HG02763 (cell line): Measurements from ENCODE around the gene FGFR4.
A peak's percentile ranks its signal among the peaks of the same experiment; 100 is the strongest.
"Not testable (repeated sequence)": the region's sequence is repeated elsewhere in the genome, so short reads cannot be mapped to it uniquely, and the experiment has no call there.

ENCODE experiments used
- ATAC-seq: cut with Tn5 transposase; IDR thresholded peaks from one replicate; pipeline ENCODE4 v1.9.1; 2021; ENCODE audit warnings: mild to moderate bottlenecking, moderate library complexity; ENCODE audit not compliant: unreplicated experiment

The FGFR4 gene

DNA sequence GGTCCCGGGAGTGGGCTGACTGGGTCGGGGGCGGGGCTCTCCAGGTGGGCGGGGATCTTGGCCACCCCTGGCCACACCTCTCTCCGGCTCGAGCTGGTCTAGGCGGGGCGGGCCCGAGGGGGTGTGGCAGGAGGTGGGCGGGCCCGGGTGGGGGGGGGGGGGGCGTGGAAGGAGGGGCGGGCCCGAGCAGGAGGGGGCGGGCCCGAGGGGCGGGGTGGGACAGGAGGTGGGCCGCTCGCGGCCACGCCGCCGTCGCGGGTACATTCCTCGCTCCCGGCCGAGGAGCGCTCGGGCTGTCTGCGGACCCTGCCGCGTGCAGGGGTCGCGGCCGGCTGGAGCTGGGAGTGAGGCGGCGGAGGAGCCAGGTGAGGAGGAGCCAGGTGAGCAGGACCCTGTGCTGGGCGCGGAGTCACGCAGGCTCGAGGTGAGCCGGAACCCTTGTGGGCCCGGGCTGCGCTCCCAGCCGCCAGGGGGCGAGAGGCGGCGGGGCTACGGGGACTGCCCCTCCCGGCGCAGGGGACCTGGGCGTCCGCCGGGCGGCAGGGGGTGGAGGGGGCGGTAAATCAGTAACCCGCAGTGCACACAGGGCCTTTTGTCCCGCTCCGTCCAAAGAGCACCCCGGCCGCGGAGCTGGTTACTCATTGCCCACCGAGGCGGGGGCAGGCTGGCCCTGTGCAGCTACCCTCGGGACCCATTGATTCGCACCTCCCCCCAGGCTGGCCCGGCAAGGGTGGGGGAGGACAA is at the start of gene FGFR4:
TSS of gene FGFR4 (plus strand) at position 262 of the 744 bp plus-strand sequence. CDS start 2,688 bp downstream, outside the sequence.
- peak; percentile 61 for ATAC-seq

DNA sequence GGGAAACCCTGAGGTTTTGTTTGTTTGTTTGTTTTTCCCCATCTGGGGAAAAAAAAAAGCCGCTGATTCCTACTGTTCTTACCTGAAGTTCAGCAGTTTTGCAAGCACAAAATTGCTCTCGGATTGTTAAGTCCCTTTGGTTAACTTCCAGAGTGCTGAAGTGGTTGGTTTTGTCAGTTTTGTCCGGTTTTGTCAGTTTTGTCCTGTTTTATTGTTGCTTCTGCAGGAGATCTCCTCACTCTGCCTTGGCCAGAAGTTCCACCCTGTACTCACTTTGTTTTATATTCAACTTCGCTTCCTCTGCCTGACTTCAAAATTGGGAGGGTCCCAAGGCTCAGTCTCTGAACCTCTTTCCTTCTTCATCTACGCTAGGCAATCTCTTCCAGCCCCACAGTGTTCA is 49.8 kb upstream of the FGFR4 start:
- no peak for ATAC-seq

DNA sequence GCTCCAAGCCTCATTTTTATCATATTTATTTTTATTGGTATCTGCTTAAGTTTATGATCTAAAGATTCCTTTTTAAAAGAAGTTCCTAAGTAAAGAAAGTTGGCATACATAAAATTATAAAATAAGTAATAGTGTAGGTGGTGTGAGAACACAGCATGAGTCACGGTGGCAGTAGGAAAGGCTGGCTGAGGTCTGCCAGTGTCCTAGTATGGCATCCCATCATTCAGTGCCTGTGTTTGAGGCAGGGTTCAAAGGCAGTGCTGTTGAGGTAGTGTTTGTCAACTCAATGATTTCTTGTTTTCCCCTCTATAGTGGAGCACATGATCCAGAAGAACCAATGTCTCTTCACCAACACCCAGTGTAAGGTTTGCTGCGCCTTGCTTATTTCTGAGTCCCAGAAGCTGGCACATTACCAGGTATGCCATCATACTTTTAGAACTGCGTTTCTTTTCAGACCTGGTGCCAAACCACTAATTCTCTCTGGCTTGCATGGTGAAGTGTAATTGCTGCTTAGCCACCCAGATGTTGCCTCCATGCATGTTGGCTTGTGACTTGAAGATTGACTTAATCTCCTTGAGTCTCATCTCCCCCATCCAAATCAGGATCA is 45.8 kb upstream of the FGFR4 start:
- ATAC-seq, result no peak

DNA sequence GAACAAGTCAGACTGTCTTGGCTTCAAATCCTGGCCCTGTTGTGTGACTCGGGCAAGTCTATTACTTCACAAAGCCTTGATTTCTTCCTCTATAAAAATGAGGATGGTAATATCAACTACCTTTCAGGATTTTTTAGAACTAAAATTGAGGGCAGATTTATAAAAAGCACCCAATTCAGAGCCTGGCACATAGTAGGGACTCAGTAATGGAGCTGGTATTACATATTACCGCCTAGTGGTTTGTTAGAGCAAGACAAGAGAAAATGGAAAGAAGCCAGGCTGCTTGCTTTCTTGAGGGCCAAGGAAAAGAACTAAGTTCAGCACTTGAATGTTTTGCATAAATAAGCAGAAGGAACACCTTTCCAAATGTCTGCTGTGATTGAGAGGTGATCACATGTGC is 44.8 kb upstream of the FGFR4 start:
- no peak for ATAC-seq

DNA sequence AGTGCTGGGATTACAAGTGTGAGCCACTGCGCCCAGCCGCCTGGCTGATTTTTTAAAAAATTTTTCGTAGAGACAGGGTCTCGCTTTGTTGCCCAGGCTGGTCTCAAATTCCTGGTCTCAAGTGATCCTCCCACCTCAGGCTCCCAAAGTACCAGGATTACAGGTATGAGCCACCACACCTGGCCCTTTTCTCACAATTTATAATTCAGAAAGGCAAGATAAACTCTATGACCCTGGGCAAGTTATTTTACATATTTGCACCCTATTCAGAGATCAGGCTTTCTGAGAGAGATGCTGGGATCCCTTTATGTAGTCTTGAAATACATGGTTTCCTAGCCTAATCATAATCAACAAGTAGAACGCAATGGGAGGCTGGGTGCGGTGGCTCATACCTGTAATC is 43.6 kb upstream of the FGFR4 start:
- no peak for ATAC-seq

DNA sequence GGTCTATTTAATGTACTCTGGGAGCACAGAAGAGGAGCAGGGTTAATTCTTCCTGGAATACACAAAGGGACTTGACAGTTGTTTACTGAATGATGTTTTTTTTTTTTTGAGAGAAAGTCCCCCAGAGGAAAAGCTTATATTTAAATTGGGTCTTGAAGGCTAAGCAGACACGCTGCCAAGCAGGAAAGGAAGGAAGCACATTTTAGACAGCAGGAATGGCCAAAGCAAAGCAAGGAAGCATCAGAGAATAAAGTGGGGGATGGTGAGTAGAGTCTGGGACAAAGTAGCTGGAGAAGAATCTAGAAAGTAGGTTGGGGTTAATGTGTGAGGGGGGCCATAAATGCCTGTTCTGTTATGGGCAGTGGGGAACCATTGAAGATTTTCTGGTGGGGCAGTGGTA is 42.8 kb upstream of the FGFR4 start:
- ATAC-seq, result no peak

DNA sequence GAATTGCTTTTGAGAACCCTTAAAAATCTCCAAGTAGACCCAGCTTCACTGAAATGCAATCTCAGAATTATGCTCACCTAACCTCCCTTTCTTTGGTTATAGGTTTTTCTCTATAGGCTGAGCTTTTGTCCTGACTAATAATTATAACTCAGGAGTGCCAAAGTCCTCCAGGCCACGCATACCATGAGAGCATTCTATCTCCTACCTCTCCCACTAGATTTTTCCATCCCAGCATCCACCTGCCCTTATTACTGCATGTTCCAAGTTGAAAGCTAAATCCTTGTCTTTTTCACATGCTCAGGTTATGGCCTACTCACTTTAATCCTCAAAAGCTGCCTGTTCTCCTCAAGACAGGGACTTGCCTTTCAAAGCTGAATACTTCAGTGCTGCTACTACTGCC is 42.1 kb upstream of the FGFR4 start:
- ATAC-seq, result no peak

DNA sequence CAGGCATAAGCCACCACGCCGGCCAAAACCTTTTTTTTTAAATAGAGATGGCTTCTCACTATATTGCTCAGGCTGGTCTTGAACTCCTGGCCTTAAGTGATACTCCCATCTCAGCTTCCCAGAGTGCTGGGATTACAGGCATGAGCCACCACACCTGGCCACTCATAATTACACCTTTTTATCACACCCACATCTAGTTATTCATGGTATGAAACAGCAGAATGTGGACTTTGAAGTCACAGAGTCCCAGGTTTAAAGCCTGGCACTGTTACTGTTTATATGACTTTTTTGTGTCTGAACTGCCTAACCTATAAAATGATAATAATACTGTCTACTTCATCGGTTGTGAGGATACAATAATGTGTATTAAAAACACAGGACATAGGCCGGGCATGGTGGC is 41.1 kb upstream of the FGFR4 start:
- ATAC-seq, result no peak

DNA sequence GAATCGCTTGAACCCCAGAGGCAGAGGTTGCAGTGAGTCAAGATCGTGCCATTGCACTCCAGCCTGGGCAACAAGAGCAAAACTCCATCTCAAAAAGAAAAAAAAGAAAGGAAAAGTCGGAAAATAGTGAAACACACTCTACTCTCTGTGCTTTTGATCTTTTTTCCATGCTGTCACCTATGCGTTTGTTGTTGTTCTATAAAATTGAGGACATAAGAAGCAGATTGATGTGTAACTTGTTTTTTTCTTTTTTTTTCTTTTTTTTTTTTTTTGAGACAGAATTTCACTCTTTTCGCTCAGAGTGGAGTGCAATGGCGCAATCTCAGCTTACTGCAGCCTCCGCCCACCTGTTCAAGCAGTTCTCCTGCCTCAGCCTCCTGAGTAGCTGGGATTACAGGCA is 38.2 kb upstream of the FGFR4 start:
- ATAC-seq, result not testable (repeated sequence)

DNA sequence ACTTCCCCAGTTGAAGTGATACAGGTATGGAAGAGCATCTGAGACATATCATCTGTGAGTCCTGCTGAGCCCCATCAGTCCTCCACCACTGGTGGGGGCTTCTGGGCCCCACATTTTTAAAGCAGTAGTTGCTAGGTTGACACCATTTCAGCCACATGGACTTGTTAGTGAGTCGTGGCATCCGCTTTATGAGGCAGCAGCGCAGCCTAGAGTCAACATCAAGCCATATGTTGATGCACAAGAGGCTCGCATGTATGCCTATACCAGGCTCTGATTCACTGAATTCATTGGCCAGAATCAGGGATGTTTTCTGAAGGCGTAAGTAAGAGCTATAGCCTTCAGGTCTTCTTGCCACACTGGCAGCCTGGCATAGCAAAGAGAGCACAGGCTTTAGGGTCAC is 37.4 kb upstream of the FGFR4 start:
- ATAC-seq, result no peak

DNA sequence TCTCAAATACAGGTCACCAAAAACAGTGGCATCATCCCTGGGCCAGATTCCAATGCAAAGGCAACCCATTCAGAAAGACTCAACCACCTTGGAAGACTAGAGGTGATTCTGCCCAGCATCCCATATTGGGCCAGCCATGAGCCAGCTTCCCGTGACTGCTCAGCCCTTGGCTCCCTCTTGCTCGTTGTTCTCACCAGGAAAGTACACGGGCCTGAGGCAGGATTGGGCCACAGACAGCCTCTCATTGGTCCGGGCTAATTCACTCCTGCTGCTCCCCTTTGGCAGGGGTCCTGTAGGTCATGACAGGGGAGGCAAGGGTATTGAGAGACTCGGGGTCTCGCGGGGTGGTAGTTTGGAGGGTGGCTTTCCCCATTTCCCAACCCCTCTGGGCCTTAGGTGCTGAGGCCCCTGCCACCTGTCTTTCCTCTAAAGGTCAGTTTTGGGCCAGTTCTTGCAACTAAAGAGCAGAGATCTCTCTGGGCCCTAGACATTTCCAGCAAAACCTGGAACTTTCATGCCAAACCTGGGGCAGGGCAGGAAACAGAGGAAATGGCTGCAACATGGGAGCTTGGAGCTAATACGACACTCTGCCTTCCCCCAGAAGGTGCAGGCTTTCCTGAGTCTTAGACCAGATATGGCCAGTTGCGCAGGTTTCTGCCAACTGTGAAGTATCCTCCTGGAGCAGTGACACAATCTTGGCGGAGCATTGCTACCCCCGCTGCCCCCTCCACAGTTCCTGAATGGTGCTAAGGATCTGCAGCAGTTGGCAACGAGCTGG is 22.0 kb upstream of the FGFR4 start:
- no peak for ATAC-seq

DNA sequence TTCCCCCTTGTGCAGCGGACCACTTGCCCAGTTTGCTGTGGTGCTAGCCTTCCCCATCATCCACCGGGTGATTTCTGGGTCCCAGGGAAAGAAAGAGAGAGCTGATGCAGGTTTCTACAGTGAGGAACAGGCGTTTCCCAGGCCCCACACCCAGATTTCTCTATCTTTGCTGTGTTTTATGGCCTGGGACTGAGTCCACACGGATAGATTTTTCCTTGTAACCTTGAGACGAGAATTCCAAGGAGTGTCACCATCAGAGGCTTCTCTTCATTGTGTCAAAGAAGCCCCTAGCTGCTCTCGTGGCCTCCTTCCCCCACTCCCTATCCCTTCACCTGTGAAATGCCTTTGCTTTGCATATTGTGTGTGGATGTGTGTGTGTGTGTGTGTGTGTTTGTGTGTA is 21.2 kb upstream of the FGFR4 start:
- ATAC-seq, result no peak

DNA sequence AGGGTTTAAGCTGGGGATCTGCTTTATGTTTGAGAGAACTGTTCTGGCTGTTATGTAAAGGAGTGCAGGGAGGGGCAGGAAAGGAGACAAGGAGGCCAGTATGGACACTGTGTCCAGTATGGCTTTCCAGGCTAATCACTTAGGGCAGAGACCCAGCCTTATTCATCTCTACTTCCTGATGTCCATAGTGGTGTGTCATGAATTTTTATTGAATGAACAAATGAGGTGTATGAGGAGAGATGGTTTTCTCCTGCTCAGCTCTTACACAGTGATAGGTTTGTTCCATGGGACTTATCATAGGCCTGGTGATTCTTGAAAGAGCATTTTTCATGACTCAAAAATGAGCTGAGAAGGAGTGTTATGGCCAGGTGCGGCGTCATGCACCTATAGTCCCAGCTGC is 20.5 kb upstream of the FGFR4 start:
- ATAC-seq, result no peak

DNA sequence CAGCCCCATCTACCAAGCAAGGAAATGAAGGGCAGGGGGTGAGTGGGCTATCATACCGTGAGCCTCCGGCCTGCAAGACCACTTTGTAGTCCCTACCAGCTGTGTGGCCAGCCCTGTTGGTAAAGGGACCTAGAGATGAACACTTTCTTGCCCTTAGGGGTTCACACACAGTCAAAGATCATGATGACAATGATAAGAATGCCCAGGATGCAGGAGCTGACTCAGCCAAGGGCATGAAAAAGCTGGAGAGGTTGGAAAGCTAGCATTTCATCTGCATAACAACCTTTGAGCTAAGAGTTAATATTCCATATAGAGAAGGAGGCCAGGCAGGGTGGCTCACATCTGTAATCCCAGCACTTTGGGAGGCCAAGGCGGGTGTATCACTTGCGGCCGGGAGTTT is 19.2 kb upstream of the FGFR4 start:
- no peak for ATAC-seq

DNA sequence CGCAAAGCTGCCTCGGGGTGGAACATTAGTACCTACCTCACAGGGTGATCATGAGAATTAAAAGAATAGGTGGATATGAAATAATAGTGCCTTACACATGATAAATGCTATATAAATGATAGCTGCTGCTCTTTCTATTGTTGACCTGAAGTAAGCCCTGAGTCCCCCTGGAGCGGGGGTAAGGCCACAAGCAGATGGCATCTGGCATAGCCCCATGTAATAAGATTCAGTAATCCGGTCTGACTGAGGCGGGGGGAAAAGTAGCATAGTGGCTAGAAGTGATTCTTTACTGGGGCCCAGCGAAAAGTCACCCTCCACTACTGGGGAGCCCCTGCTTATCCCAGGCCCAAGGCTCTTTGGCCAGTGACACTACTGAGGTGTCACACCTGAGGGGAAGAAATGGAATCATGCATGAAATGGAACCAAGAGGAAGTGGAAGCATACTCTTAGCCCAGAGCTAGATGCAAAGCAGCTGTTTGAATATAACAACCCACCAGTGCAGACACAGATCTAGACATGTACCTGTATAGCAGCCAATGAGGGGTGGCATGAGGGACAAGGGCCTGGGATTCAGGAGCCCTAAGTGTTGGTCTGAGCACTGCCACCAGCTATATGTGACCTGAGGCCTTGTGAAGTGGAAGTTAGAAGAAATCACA is 16.1 kb upstream of the FGFR4 start:
- ATAC-seq, result no peak

DNA sequence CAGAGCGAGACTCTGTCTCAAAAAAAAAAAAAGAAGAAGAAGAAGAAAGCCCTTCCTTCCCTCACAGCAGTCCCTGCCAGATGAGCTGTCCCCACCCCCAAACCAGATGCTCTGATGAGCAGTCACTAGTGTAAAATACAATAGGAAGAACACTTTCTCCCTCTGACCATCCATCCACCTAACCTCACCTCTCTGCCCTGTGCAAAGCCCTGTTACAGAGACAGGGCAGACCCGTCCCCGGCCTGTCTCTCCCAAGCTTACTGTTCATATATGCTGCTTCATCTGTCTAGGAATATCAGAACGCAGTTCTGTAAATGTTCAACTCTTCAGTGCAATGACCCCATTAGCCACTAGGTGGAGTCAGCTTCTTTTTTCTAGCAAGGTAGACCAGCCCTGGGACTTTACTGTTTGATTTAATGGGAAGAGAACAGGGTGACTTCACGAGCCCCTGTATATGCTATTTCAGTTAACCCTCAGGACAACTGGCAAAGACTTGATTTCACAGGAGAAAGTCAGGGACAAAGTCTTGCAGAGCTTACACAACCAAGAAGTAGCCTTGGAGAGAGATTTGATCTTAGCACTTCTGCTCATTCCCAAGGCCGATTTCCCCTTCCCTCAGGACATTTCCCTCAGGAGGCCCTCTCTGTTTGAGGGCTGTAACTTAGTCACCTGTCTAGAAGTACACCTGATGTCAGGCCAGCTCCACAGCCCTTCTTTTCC is 14.9 kb upstream of the FGFR4 start:
- ATAC-seq, result no peak

DNA sequence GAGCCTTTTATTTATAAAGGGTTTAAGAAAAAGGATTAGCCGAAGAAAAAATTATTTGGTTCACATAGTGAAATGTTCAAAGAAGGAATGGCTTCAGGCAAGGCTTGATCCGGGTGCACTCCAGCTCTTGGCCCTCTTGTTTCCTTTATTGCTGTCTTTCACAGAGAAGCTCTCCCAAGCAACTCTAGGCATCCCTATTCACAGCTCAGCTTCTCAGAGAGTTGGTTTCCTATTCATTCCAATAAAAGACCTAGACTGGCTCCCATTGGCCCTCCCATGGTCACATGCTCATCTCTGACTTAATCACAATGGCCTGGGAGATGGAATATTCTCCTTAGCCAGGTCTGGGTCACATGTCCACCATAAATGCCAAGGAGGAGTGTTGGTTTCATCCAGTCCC is 9.4 kb upstream of the FGFR4 start:
- ATAC-seq, result no peak

DNA sequence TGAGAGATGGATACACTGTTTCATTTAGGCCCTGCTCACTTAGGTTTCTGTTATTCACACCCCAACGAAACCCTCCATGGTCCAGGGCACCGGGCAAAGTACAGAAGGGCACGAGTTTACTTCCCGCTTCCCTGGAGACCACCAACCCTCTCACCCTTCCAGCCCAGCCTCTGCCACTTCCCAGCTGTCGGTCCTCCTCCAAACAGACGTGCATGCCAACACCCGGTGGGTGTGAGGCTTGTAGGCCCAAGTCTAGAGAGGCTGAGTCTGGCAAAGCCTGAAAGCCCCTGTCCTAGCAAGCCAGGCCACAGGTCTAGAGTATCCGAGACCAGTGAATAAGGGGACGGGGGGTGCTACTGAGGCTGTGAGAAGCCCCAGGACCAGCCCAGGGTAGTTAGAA is 7.1 kb upstream of the FGFR4 start:
- no peak for ATAC-seq

DNA sequence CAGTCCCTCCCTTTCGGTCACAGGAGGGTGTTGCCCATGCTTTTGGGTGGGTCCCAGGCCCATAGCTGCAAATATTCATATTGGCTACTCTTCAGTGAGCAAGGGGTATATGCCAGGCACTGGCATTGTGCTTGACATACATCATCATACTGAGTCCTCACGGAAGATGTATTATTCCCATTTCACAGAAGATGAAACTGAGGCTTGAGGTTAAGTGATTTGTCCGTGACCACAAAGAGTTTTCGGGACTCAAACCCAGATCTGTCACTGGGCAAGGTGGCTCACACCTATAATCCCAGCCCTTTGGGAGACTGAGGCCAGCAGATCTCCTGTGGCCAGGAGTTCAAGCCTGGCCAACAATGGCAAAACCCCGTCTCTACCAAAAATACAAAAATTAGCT is 6.5 kb upstream of the FGFR4 start:
- ATAC-seq, result no peak

DNA sequence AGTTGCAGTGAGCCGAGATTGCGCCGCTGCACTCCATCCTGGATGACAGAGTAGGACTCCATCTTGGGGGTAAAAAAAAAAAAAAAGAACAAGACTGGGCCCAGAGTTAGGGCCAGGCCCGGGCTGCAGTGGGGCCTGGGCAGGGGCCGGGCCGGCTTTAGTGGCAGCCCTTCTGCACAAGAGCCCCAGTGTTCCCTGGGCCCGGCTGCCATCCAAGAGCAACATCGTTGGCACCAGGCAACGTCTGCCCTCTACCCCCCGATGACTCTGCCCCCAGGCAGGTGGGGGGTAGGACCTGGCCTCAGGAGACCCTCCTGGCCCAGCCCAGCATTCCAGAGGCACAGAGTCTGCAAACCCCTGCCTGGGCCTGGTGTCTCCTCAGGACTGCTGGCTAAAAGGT is 4.9 kb upstream of the FGFR4 start:
- ATAC-seq, result no peak

DNA sequence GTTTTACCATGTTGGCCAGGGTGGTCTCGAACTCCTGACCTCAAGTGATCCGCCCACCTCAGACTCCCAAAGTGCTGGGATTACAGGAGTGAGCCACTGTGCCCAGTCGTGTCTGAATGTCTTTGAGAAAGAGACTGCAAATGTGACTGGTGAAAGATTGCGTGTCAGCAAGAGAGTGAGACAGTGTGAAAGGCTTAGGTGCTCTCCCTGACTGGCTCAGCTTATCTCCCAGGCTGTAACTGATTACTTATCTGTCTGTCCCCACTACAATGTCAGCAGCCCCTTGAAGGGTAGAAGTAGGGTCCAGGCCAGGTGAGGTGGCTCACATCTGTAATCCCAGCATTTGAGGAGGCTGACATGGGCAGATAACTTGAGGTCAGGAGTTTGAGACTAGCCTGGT is 3.4 kb upstream of the FGFR4 start:
- ATAC-seq, result no peak
